Measurements from ENCODE around the gene HESX1. TPM values are rescaled to one million over a fixed set of nuclear protein-coding genes. Genes with fewer than 3 reads are reported as not detected.

Gene HESX1
- total and polyA plus RNA-seq, 9 donors = 0.23 to 1.4 (median 0.88) TPM; not detected in 1

DNA sequence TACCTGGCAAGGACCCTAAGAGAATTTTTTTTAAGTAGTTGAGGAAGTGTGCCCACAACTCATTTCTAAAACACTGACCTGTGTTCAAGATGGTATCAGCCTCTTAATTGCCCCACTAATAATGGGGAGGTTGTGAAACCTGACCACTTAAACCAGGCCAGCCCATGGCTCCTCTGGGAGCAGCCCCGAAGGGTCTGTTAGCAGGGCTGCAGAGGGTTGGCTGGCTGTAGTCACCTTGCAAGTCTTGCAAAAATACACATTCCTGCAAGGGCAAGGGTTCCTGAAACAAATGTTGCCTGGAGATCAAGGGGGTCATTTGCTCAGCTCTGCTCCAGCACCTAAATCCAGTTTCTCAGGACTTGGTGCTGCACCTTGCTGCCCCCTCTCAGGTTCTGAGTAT lies 37.9 kb downstream of the HESX1 start:
- peak overlapping the region in 1 of 2 donors; percentile 4 for H3K27ac ChIP-seq
- no peaks in the 10 kb centered on the region for H3K9me3 ChIP-seq
- 55 to 80% (median 79%) methylated on average over 1 of the region's 1 CpG for WGBS, 3 donors
- no peaks in the 10 kb centered on the region for H3K27me3 ChIP-seq
- H3K36me3 ChIP-seq = no peaks in the 10 kb centered on the region
- intact Hi-C loops (cut with DNase I) = loop anchor here in 3 of 4 donors (5.0 to 10.0 kb wide), 4 partner anchors 57 to 167 kb away; partner anchors contain the start of gene APPL1 (in 1 of the 3)
- H3K4me3 ChIP-seq = no peak overlapping the region
- peaks cover 26% of the 10 kb centered on the region for H3K4me1 ChIP-seq (ENCODE audit: insufficient read depth)
- DNase-seq = no peak
- TF ChIP-seq EP300 (IDR thresholded peaks at IDR 0.05) (no peak), POLR2A (IDR thresholded peaks at IDR 0.05) (no peak)
- TF ChIP-seq, protein P1, sequence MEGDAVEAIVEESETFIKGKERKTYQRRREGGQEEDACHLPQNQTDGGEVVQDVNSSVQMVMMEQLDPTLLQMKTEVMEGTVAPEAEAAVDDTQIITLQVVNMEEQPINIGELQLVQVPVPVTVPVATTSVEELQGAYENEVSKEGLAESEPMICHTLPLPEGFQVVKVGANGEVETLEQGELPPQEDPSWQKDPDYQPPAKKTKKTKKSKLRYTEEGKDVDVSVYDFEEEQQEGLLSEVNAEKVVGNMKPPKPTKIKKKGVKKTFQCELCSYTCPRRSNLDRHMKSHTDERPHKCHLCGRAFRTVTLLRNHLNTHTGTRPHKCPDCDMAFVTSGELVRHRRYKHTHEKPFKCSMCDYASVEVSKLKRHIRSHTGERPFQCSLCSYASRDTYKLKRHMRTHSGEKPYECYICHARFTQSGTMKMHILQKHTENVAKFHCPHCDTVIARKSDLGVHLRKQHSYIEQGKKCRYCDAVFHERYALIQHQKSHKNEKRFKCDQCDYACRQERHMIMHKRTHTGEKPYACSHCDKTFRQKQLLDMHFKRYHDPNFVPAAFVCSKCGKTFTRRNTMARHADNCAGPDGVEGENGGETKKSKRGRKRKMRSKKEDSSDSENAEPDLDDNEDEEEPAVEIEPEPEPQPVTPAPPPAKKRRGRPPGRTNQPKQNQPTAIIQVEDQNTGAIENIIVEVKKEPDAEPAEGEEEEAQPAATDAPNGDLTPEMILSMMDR (IDR thresholded peaks at IDR 0.05) = no peak

DNA sequence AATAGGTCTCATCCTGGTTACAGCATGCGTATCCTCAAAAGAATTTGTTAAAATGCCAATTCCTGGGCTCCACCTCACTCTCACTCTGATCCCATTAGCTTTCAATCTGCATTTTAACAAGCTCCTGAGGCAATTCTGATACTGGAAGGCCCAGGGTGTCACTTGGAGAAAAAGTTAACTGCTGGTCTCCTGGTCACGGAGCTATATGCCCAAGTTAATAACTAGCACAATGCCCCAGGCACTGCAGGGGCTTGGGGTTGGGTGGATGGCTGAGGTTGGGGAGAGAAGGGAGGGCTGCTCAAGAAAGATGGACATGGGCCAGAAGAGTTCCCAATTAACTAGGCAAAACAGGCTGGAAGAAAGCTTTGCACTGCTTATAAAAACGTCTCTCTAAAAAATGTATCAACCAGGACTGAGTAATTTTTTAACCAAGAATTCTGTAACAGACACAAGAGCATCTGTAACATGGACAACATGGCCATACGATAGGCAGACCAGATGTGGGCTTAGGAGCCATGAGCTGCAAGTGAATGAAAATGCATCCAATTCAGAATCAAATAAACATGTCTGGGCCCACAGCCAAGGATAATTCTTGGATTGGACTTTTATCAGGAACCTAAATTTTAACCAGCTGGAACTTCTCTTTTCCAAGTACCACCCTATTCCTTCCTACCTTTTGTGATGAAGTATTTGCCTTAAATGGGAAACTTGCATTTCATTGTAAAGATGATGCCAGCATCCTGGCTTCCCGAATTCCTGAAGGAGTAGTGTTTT lies 38.8 kb downstream of the HESX1 start:
- Histone ChIP-seq H3K4me3 (no peak overlapping the region), H3K4me1 (ENCODE audit: insufficient read depth) (peaks cover 27% of the 10 kb centered on the region)

DNA sequence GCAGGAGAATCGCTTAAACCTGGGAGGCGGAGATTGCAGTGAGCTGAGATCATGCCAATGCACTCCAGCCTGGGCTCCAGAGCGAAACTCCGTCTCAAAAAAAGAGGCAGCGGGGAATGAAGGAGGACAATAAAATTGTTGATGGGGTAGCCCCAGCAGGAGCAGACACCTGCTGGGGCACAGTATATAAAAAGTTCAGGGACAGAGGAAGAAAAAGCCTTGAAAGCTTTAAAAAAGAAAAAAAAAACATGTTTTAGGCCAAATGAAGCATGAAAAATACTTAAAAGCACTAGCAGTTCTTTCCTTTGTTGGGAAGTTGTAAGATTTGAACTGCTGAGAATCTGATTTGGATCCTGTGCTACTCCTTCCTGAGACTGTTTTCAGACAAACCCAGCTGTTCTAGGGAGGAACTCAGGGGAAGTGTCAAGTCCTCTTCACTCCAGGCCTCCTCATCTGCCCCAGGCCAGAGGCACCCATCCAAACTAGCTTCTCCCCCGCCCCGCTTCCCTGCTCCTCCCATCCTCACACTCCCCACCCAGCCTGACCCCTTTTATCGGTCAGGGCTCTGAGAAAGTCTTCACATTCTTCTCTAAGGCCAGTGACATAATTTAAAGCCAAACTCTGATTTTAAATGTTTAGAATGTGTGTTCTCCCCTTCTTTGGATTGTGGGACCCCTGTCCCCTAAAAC lies 39.6 kb downstream of the HESX1 start:
- H3K4me3 ChIP-seq = no peak overlapping the region
- H3K36me3 ChIP-seq = no peaks in the 10 kb centered on the region
- no peaks in the 10 kb centered on the region for H3K9me3 ChIP-seq
- DNase-seq = peak; percentile 67 to 82 (median 72)
- H3K27me3 ChIP-seq = no peaks in the 10 kb centered on the region
- TF ChIP-seq, protein P1 (IDR thresholded peaks at IDR 0.05) = no peak
- TF ChIP-seq POLR2A (IDR thresholded peaks at IDR 0.05) (no peak), EP300 (IDR thresholded peaks at IDR 0.05) (no peak)
- H3K4me1 ChIP-seq (ENCODE audit: insufficient read depth) = peaks cover 28% of the 10 kb centered on the region
- 18 to 29% (median 21%) methylated on average over 8 of the region's 8 CpGs for WGBS, 3 donors
- intact Hi-C loops (cut with DNase I) = loop anchor here in 3 of 4 donors (5.0 to 10.0 kb wide), 4 partner anchors 55 to 165 kb away; partner anchors contain the start of gene APPL1 (in 1 of the 3)
- peak overlapping the region; percentile 10 to 74 for H3K27ac ChIP-seq

More for the DNA sequence above, 38.8 kb downstream of the HESX1 start:
- no peak for DNase-seq
- TF ChIP-seq EP300 (IDR thresholded peaks at IDR 0.05) (no peak), POLR2A (IDR thresholded peaks at IDR 0.05) (no peak)
- TF ChIP-seq, protein P1 (IDR thresholded peaks at IDR 0.05) = no peak
- Histone ChIP-seq H3K27me3 (no peaks in the 10 kb centered on the region), H3K9me3 (no peaks in the 10 kb centered on the region), H3K27ac (peak overlapping the region in 1 of 2 donors; percentile 74), H3K36me3 (no peaks in the 10 kb centered on the region)
- 4 to 12% (median 6%) methylated on average over 5 of the region's 5 CpGs for WGBS, 3 donors
- intact Hi-C loops (cut with DNase I) = loop anchor here in 3 of 4 donors (5.0 to 10.0 kb wide), 4 partner anchors 56 to 166 kb away; partner anchors contain the start of gene APPL1 (in 1 of the 3)

DNA sequence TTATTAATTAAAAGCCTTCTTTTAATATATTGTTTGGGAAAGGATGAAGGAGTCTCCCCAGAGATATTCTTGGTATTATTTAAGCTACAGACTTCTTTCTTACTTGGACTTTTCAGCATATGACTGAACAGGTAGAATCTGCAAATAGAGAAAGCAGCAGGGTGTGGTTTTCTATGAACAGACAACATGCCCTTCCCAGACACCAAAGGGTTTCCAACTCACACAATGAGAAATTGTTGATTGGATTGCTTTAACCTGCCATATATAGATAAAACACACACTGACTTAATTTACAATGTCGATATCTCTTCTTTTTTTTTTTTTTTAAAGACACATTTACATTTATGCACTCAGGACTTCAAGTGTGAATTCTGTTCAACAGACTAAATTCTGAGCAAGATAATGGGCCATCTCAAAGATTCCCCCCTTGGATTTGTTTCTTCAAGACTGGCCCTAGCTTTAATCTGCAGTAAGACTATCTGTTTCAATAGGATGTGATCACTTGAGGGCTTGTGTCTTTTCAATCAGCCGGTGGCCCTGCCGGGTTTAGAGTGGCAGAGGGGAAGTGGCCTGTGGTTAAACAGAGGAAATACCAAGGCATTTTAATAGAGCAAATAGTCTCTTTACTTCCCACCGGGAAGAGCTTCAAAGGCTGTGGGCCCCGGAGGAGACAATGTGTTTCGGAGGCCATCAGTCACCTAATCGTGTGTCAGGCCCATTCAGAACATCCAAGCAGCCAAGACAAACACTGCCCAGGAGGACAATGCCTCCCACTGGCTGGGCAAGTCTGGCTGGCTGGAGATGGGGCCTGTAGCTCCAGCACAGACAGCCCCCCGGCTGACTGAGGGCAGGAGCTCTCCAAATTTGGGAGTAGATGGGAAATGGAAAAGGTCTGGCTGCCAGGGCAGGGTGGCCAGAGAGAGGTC lies 40.7 kb downstream of the HESX1 start:
- H3K27ac ChIP-seq = peak overlapping the region; percentile 10 to 74
- DNase-seq = no peak
- no peaks in the 10 kb centered on the region for H3K27me3 ChIP-seq
- no peak overlapping the region for H3K4me3 ChIP-seq
- TF ChIP-seq EP300 (IDR thresholded peaks at IDR 0.05) (no peak), POLR2A (IDR thresholded peaks at IDR 0.05) (no peak)
- TF ChIP-seq, protein P1 (IDR thresholded peaks at IDR 0.05) = no peak
- H3K9me3 ChIP-seq = no peaks in the 10 kb centered on the region
- intact Hi-C loops (cut with DNase I) = no loop called here
- peaks cover 28% of the 10 kb centered on the region for H3K4me1 ChIP-seq (ENCODE audit: insufficient read depth)
- 32 to 48% (median 34%) methylated on average over 8 of the region's 8 CpGs for WGBS, 3 donors
- no peaks in the 10 kb centered on the region for H3K36me3 ChIP-seq

Data from ovary (tissue), 9 donors.